SH-SY5Y (cell line): ENCODE measurements around the gene FSCN2.

Experiments used
- GATA2 ChIP-seq: IDR thresholded peaks from 2 replicates; pipeline ENCODE4 v1.6.1; 2011; ENCODE audit warnings: mild to moderate bottlenecking, low read depth, low read length
- GATA3 ChIP-seq: IDR thresholded peaks from 2 replicates; pipeline ENCODE4 v1.6.1; 2011; ENCODE audit warnings: low read depth, mild to moderate bottlenecking, low read length, moderate library complexity

DNA sequence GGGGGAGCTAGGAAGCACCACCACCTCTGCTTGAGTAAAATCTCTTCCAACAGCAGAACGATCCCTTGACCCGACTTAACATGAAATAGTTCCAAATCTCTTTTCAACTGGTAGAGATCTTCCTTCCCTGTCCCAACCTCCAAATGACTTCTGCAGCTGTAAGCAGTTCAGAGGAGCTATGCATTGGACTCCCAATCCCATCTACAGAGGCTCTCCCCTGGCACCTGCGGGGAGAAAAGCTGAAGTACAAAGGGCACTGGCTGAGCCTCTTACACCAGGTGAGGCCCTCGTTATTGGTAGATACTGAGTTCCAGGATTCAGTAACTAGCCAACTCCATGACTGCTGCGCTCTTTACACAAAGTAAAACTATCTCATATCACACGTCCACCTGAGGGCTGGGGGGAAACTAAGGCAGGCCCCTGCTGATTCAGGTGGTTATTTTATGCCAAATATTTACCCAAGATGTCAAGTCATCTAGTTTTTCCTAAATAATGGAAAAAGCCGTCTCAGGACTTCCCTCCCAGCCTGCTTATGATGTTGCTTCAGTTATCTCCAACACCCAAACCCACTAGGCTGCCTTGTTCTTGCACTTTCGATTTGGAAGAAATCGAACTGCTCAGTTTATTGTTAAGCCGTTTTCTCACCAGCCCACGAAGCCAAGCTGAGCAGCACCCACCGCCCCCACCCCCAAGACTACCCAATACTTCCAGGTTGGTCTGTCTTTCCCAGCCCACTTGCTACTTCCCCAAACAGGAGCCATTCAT, 18.8 kb upstream of the FSCN2 start:
- TF ChIP-seq GATA3, result no peak
- no peak for TF ChIP-seq GATA2
